C4-2B (cell line): Measurements from ENCODE around the gene MRAS.

Source experiments
- ZFX ChIP-seq: fragments of 450-650 bp; IDR thresholded peaks from 2 replicates; pipeline ENCODE4 v1.6.1; 2017
- TF ChIP-seq, protein P1 (sequence below): fragments of 450-650 bp; conservative IDR thresholded peaks from 2 replicates; pipeline ENCODE4 v1.5.1; 2017; ENCODE audit warnings: mild to moderate bottlenecking

DNA sequence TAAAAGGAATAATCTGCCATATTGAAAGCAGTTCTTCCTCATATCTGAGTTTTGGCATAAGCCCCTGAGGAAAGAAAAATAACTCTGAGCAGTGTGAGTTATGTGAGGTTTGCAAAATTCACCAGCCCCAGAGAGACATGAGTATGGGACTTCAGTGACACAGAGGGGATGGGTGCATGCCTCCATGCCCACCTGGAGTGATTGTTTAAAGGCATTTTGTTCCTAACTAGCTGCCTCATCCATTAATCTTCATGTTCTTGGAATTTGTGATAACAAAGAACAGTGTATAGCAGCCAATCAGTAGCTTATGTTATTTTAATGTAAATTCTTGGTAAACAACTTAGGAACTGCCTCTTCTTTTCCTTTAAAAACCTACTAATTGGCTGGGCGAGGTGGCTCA, 74.9 kb downstream of the MRAS start:
- TF ChIP-seq, protein P1, sequence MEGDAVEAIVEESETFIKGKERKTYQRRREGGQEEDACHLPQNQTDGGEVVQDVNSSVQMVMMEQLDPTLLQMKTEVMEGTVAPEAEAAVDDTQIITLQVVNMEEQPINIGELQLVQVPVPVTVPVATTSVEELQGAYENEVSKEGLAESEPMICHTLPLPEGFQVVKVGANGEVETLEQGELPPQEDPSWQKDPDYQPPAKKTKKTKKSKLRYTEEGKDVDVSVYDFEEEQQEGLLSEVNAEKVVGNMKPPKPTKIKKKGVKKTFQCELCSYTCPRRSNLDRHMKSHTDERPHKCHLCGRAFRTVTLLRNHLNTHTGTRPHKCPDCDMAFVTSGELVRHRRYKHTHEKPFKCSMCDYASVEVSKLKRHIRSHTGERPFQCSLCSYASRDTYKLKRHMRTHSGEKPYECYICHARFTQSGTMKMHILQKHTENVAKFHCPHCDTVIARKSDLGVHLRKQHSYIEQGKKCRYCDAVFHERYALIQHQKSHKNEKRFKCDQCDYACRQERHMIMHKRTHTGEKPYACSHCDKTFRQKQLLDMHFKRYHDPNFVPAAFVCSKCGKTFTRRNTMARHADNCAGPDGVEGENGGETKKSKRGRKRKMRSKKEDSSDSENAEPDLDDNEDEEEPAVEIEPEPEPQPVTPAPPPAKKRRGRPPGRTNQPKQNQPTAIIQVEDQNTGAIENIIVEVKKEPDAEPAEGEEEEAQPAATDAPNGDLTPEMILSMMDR = no peak
- TF ChIP-seq ZFX = no peak
